AG20443 (cell line): ENCODE results near the gene NSUN2.
"Not testable (repeated sequence)": the region's sequence is repeated elsewhere in the genome, so short reads cannot be mapped to it uniquely, and the experiment has no call there.

Experiments used
- DNase-seq: peaks from one replicate; pipeline ENCODE4 v3.0.0; 2012; ENCODE audit warnings: low spot score, mixed read lengths

NSUN2 gene

GRCh38 chr5:6632888-6633468 lies at the start of gene NSUN2, which contains the start of gene SRD5A1:
NSUN2 (minus strand) TSS chr5:6633044; CDS start chr5:6632979, 65 bp downstream.
SRD5A1 (plus strand) TSS chr5:6633440; CDS start chr5:6633577, 137 bp downstream.
- peak; percentile 100 for DNase-seq

- no peak for DNase-seq
These were observed 49.4 kb upstream of the NSUN2 start for GRCh38 chr5:6682239-6682638.

- DNase-seq, result no peak
These were observed 48.8 kb upstream of the NSUN2 start for GRCh38 chr5:6681682-6682081.

- DNase-seq, result no peak
These were observed 48.1 kb upstream of the NSUN2 start for GRCh38 chr5:6680922-6681321.

GRCh38 chr5:6678385-6678784 lies 45.5 kb upstream of the NSUN2 start:
- DNase-seq, result no peak

- no peak for DNase-seq
These were observed 43.9 kb upstream of the NSUN2 start for GRCh38 chr5:6676702-6677101.

GRCh38 chr5:6675784-6676491 lies 43.1 kb upstream of the NSUN2 start:
- no peak for DNase-seq

- DNase-seq, result no peak
These were observed 42.0 kb upstream of the NSUN2 start for GRCh38 chr5:6674886-6675285.

GRCh38 chr5:6674421-6674820 lies 41.6 kb upstream of the NSUN2 start:
- DNase-seq, result no peak

GRCh38 chr5:6673963-6674362 lies 41.1 kb upstream of the NSUN2 start:
- DNase-seq, result no peak

- no peak for DNase-seq
These were observed 40.2 kb upstream of the NSUN2 start for GRCh38 chr5:6673031-6673430.

- not testable (repeated sequence) for DNase-seq
These were observed 35.9 kb upstream of the NSUN2 start for GRCh38 chr5:6668717-6669116.

GRCh38 chr5:6667648-6668047 lies 34.8 kb upstream of the NSUN2 start:
- DNase-seq, result no peak

- DNase-seq, result no peak
These were observed 33.9 kb upstream of the NSUN2 start for GRCh38 chr5:6666762-6667161.

GRCh38 chr5:6660688-6661087 lies 27.8 kb upstream of the NSUN2 start:
- no peak for DNase-seq

- no peak for DNase-seq
These were observed 27.3 kb upstream of the NSUN2 start for GRCh38 chr5:6659941-6660684.

- DNase-seq, result no peak
These were observed 23.8 kb upstream of the NSUN2 start for GRCh38 chr5:6656680-6657079.

- DNase-seq, result no peak
These were observed 22.6 kb upstream of the NSUN2 start for GRCh38 chr5:6655432-6655831.

- no peak for DNase-seq
These were observed 19.2 kb upstream of the NSUN2 start for GRCh38 chr5:6652025-6652424.

GRCh38 chr5:6649681-6650080 lies 16.8 kb upstream of the NSUN2 start:
- no peak for DNase-seq

- no peak for DNase-seq
These were observed 16.3 kb upstream of the NSUN2 start for GRCh38 chr5:6649186-6649585.

- DNase-seq, result not testable (repeated sequence)
These were observed 12.9 kb upstream of the NSUN2 start for GRCh38 chr5:6645571-6646362.
